Psoas muscle (tissue), 8 donors: ENCODE results near the gene RNU2-1. TPM values are rescaled to one million over a fixed set of nuclear protein-coding genes. Genes with fewer than 3 reads are reported as not detected.

ENCODE experiments used
- ATAC-seq, 4 donors: fragments of 200-7000 bp; cut with Tn5 transposase; one replicate each; pipeline ENCODE4 v1.9.1; 2020; ENCODE audit warnings: moderate library complexity in 3 of 4, mild to moderate bottlenecking in 2 of 4
- DNase-seq, 2 donors: peaks; one replicate each; pipeline ENCODE4 v3.0.0-alpha.2; 2020
- H3K27ac ChIP-seq: fragments of 200-600 bp; one replicate; pipeline ENCODE4 v1.8.0; 2022
- H3K27me3 ChIP-seq, 3 donors: fragments of 200-600 bp in 1 of 3; one replicate each; pipeline versions ENCODE4 v1.6.1 to v1.8.0; 2013 to 2022; ENCODE audit warnings: low read length in 2 of 3, mild to moderate bottlenecking in 2 of 3, moderate library complexity in 1 of 3; ENCODE audit not compliant: insufficient read depth in 3 of 3
- H3K36me3 ChIP-seq, 2 donors: fragments of 200-600 bp in 1 of 2; one replicate each; pipeline versions ENCODE4 v1.6.1 to v1.8.0; 2013 to 2022; ENCODE audit warnings: low read depth in 1 of 2, mild to moderate bottlenecking in 1 of 2, moderate library complexity in 1 of 2; ENCODE audit not compliant: insufficient read depth in 1 of 2
- H3K4me1 ChIP-seq: fragments of 200-600 bp; one replicate; pipeline ENCODE4 v1.8.0; 2022
- H3K4me3 ChIP-seq: fragments of 200-600 bp; one replicate; pipeline ENCODE4 v1.8.0; 2022; ENCODE audit warnings: mild to moderate bottlenecking
- H3K9me3 ChIP-seq: fragments of 200-600 bp; one replicate; pipeline ENCODE4 v1.8.0; 2022
- CTCF ChIP-seq: fragments of 200-600 bp; IDR thresholded peaks from one replicate; pipeline ENCODE4 v1.8.0; 2022; ENCODE audit warnings: antibody characterized with exemption
- WGBS, 3 donors: extraction: QIAGEN DNeasy Blood & Tissue Kit; methylation state at CpG; one replicate each; pipeline versions ENCODE4 v1.1.6 to v1.1.7; 2013; 5-methylcytosine and 5-hydroxymethylcytosine counted together
- intact Hi-C, 2 donors: fragments of 100-400 bp; cut with DNase I; formaldehyde crosslinking; loops; one replicate each; pipeline versions ENCODE4 v1.11.0 to v1.14.2; 2022
- polyA plus RNA-seq, 3 donors: library from polyadenylated mRNA; stranded (reverse); fragments of 200-250 nt; gene quantifications; one replicate each; pipeline ENCODE4 v1.2.3, GENCODE V29; 2013
- total RNA-seq, 4 donors: library from RNA; stranded (reverse); fragmentation: NEBNext Ultra II Directional in 2 of 4; extraction: Animal tissue kit (Norgen Biotek cat#: 25700) in 2 of 4; gene quantifications; one replicate each; pipeline versions ENCODE4 v1.2.1 to v1.2.4, GENCODE V29; 2021 to 2023
- donor health status: healthy with polysubstance abuse.
- donor health status: DM: no; HTN: no; CAD: no; lungs with moderate emphysema.
- donor health status: Bipolar disorder and iron deficiency.
- donor health status: healthy.
- donor health status: DM: yes; HTN: yes; CAD: no.
- donor health status: DM: no; HTN: no; CAD: no.
- donor health status: DM: no; HTN: no; CAD: no.
- donor health status: DM: yes; HTN: yes; CAD: no.

RNU2-1 gene
- total and polyA plus RNA-seq, 7 donors: 2,334 to 4,375 (median 3,394) TPM; not detected in 3

- H3K27me3 ChIP-seq: no peaks in the 10 kb centered on the region
- intact Hi-C loops: loop anchor here in 1 of 2 donors (10.0 kb wide), 1 partner anchor 265 kb away; the partner anchor contains the start of gene DHX8
- DNase-seq (no peak), ATAC-seq (no peak)
- H3K27ac ChIP-seq: no peak overlapping the region
- no peak for TF ChIP-seq CTCF
- WGBS, 3 donors: 62 to 72% (median 72%) methylated on average over 7 to 8 of the region's 8 CpGs
- H3K36me3 ChIP-seq: peaks cover 3 to 69% of the 10 kb centered on the region in 2 donors
- H3K4me3 ChIP-seq: no peak overlapping the region
- no peaks in the 10 kb centered on the region for H3K4me1 ChIP-seq
- no peaks in the 10 kb centered on the region for H3K9me3 ChIP-seq
Measured at GRCh38 chr17:43219746-43220380, 13.9 kb downstream of the RNU2-1 start.

- Histone ChIP-seq H3K27ac (no peak overlapping the region), H3K9me3 (no peaks in the 10 kb centered on the region), H3K4me3 (no peak overlapping the region), H3K4me1 (no peaks in the 10 kb centered on the region), H3K27me3 (no peaks in the 10 kb centered on the region), H3K36me3 (peaks cover 3 to 70% of the 10 kb centered on the region in 2 donors)
- WGBS, 3 donors: 89 to 97% (median 92%) methylated on average over 2 of the region's 2 CpGs
- no peak for ATAC-seq
- intact Hi-C loops: loop anchor here in 1 of 2 donors (10.0 kb wide), 1 partner anchor 266 kb away; the partner anchor contains the start of gene DHX8
- no peak for DNase-seq
- TF ChIP-seq CTCF: no peak
Measured at GRCh38 chr17:43219001-43219400, 14.8 kb downstream of the RNU2-1 start.

GRCh38 chr17:43217614-43218087 lies 16.1 kb downstream of the RNU2-1 start:
- no peaks in the 10 kb centered on the region for H3K27me3 ChIP-seq
- no peak overlapping the region for H3K27ac ChIP-seq
- H3K4me3 ChIP-seq: no peak overlapping the region
- no peaks in the 10 kb centered on the region for H3K9me3 ChIP-seq
- H3K4me1 ChIP-seq: no peaks in the 10 kb centered on the region
- ATAC-seq (no peak), DNase-seq (no peak)
- peaks cover 3 to 78% of the 10 kb centered on the region in 2 donors for H3K36me3 ChIP-seq
- WGBS, 3 donors: 93 to 100% (median 100%) methylated on average over 1 to 2 of the region's 2 CpGs
- TF ChIP-seq CTCF: no peak
- intact Hi-C loops: loop anchor here in 1 of 2 donors (10.0 kb wide), 1 partner anchor 267 kb away; the partner anchor contains the start of gene DHX8

- no peak overlapping the region for H3K27ac ChIP-seq
- DNase-seq (no peak), ATAC-seq (no peak)
- H3K27me3 ChIP-seq: no peaks in the 10 kb centered on the region
- peaks cover 3 to 81% of the 10 kb centered on the region in 2 donors for H3K36me3 ChIP-seq
- H3K9me3 ChIP-seq: no peaks in the 10 kb centered on the region
- TF ChIP-seq CTCF: no peak
- intact Hi-C loops: loop anchor here in 1 of 2 donors (10.0 kb wide), 1 partner anchor 268 kb away; the partner anchor contains the start of gene DHX8
- no peak overlapping the region for H3K4me3 ChIP-seq
- no peaks in the 10 kb centered on the region for H3K4me1 ChIP-seq
- 86 to 97% (median 94%) methylated on average over 4 of the region's 4 CpGs for whole genome bisulfite sequencing, 3 donors
Measured at GRCh38 chr17:43216762-43217613, 16.8 kb downstream of the RNU2-1 start.
